GM12878 (cell line): ENCODE measurements around the gene ENDOV. TPM values are rescaled to one million over a fixed set of nuclear protein-coding genes. Genes with fewer than 3 reads are reported as not detected.

Source experiments
- CHD2 ChIP-seq: IDR thresholded peaks from 2 replicates; pipeline ENCODE4 v1.6.1; 2011; ENCODE audit warnings: low read depth, low read length, improper control_type of control experiment, borderline replicate concordance
- DPF2 ChIP-seq: fragments of 450-650 bp; IDR thresholded peaks from 2 replicates; pipeline ENCODE4 v1.6.1; 2017; ENCODE audit warnings: mild to moderate bottlenecking
- IRF4 ChIP-seq: IDR thresholded peaks from 2 replicates; pipeline ENCODE4 v1.6.1; 2011; ENCODE audit warnings: low read depth, low read length
- JUNB ChIP-seq: IDR thresholded peaks from 2 replicates; pipeline ENCODE4 v1.6.1; 2016; ENCODE audit warnings: antibody characterized with exemption, mild to moderate bottlenecking
- KDM1A ChIP-seq: fragments of 200-600 bp; sonication (generic); IDR thresholded peaks from 2 replicates; pipeline ENCODE4 v1.6.1; 2016; ENCODE audit warnings: borderline replicate concordance
- MYB ChIP-seq: fragments of 150-350 bp; IDR thresholded peaks from 2 replicates; pipeline ENCODE4 v1.6.1; 2014; ENCODE audit warnings: mild to moderate bottlenecking, low read depth, low read length, borderline replicate concordance
- NBN ChIP-seq: fragments of 450-650 bp; IDR thresholded peaks from 2 replicates; pipeline ENCODE4 v1.6.1; 2016
- NFYB ChIP-seq: IDR thresholded peaks from 2 replicates; pipeline ENCODE4 v1.6.1; 2011; ENCODE audit warnings: low read depth, mild to moderate bottlenecking, low read length, improper control_type of control experiment, moderate library complexity; ENCODE audit not compliant: insufficient read depth
- RB1 ChIP-seq: fragments of 450-650 bp; formaldehyde crosslinking; IDR thresholded peaks from 2 replicates; pipeline ENCODE4 v1.6.1; 2017; ENCODE audit warnings: mild to moderate bottlenecking, borderline replicate concordance
- RFX5 ChIP-seq: IDR thresholded peaks from 2 replicates; pipeline ENCODE4 v1.6.1; 2011; ENCODE audit warnings: low read depth, low read length, improper control_type of control experiment
- RUNX3 ChIP-seq: IDR thresholded peaks from 2 replicates; pipeline ENCODE4 v1.6.1; 2012; ENCODE audit warnings: low read length, inconsistent platforms
- STAT1 ChIP-seq: fragments of 450-650 bp; conservative IDR thresholded peaks from 2 replicates; pipeline ENCODE4 v1.6.1; 2014; ENCODE audit warnings: antibody characterized with exemption, mild to moderate bottlenecking
- TAF1 ChIP-seq: IDR thresholded peaks from 2 replicates; pipeline ENCODE4 v1.6.1; 2011; ENCODE audit warnings: mild to moderate bottlenecking, low read depth, low read length, borderline replicate concordance
- YBX1 ChIP-seq: fragments of 450-650 bp; IDR thresholded peaks from 2 replicates; pipeline ENCODE4 v1.6.1; 2016; ENCODE audit warnings: antibody characterized with exemption
- ZNF217 ChIP-seq: fragments of 450-650 bp; IDR thresholded peaks from 2 replicates; pipeline ENCODE4 v1.6.1; 2017; ENCODE audit warnings: antibody characterized with exemption, mild to moderate bottlenecking
- polyA plus RNA-seq, 11 experiments: library from polyadenylated mRNA; depleted of rRNA in 4 of 11; unstranded in 6 of 11; stranded (reverse) in 5 of 11; fragments of >200 nt; fragmentation: Nextera tagmentation in 4 of 11; fragmentation: Illumina TruSeq in 1 of 11; extraction: Ambion mirVana in 4 of 11; extraction: Trizol in 1 of 11; gene quantifications; 1 replicate in 1 of 11; 2 replicates in 10 of 11; pipeline versions ENCODE4 v1.2.1 to v1.2.3, GENCODE V29; 2011 to 2016; ENCODE audit warnings: inconsistent platforms in 2 of 11, missing spikeins in 2 of 11, low read depth in 1 of 11
- total RNA-seq, 4 experiments: library from RNA; depleted of rRNA in 3 of 4; stranded (reverse); fragments of >200 nt in 3 of 4; fragmentation: Illumina TruSeq in 1 of 4; extraction: Trizol in 1 of 4; gene quantifications; 2 replicates each; pipeline versions ENCODE4 v1.2.1 to v1.2.3, GENCODE V29; 2013 to 2021
- TF ChIP-seq, protein P1 (sequence below): IDR thresholded peaks from 2 replicates; pipeline ENCODE4 v1.6.1; 2012; ENCODE audit warnings: low read length, inconsistent platforms
- TF ChIP-seq, protein P2 (sequence below): IDR thresholded peaks from 2 replicates; pipeline ENCODE4 v1.6.1; 2011; ENCODE audit warnings: low read depth, low read length, improper control_type of control experiment, borderline replicate concordance
- TF ChIP-seq, protein P3 (sequence below): fragments of 450-650 bp; IDR thresholded peaks from 2 replicates; pipeline ENCODE4 v1.6.1; 2014; ENCODE audit warnings: mild to moderate bottlenecking
- TF ChIP-seq, protein P4 (sequence below): IDR thresholded peaks from 2 replicates; pipeline ENCODE4 v1.6.1; 2012; ENCODE audit warnings: low read depth, low read length, improper control_type of control experiment
- TF ChIP-seq, protein P5 (sequence below): fragments of 450-650 bp; IDR thresholded peaks from 2 replicates; pipeline ENCODE4 v1.6.1; 2017; ENCODE audit warnings: low read depth, mild to moderate bottlenecking, moderate library complexity
- TF ChIP-seq, protein P6 (sequence below): IDR thresholded peaks from 2 replicates; pipeline ENCODE4 v1.6.1; 2011; ENCODE audit warnings: borderline replicate concordance, low read depth, mild to moderate bottlenecking, moderate library complexity, mixed read lengths, low read length; ENCODE audit not compliant: insufficient read depth; ENCODE audit errors: extremely low read length

ENDOV gene
- total and polyA plus RNA-seq, 10 of the 15 experiments (the other 5 are each of a cell fraction or from before 2014, with no cell fraction given), result 0.63 to 11.9 (median 8.1) TPM

DNA sequence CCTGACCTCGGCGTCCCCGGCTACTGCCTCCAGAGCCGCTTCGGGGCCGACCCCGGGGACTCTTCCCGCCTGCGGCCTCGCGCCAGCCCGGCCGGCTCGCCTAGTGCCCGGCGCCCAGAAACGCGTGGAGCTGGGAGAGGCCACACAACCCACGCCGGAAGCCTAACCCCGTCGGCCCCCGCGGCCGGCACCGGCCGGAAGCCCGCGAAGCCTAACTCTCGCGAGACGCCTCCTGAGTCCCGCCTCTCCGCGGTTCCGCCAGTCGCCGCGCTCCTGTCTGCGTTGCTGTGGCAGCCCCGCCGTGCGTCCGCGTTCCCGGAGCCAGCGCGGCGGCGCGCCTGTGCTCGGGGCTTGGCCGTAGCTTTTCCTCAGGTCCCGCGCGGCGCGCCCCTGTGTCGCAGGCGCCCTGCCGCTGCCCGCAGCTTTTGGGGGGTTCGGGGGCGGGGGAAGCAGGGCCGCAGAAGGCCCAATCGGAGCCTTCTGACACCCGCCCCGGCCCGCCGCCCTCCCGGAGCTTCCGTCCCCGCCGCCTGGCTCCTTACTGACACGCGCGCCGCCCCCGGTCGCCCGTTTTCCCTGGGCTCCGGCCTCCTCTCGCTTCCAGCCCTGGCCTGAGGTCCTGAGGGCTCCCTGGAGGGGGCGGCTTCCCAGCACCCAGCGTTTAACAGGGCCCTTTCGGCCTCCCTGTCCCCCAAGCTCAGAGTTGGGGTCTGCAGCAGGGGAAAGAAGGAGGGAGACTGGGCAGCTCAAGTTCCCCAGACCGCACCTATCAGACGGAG is 39.8 kb downstream of the ENDOV start (continued):
- TF ChIP-seq, protein P1, sequence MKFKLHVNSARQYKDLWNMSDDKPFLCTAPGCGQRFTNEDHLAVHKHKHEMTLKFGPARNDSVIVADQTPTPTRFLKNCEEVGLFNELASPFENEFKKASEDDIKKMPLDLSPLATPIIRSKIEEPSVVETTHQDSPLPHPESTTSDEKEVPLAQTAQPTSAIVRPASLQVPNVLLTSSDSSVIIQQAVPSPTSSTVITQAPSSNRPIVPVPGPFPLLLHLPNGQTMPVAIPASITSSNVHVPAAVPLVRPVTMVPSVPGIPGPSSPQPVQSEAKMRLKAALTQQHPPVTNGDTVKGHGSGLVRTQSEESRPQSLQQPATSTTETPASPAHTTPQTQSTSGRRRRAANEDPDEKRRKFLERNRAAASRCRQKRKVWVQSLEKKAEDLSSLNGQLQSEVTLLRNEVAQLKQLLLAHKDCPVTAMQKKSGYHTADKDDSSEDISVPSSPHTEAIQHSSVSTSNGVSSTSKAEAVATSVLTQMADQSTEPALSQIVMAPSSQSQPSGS, result no peak
- TF ChIP-seq, protein P2, sequence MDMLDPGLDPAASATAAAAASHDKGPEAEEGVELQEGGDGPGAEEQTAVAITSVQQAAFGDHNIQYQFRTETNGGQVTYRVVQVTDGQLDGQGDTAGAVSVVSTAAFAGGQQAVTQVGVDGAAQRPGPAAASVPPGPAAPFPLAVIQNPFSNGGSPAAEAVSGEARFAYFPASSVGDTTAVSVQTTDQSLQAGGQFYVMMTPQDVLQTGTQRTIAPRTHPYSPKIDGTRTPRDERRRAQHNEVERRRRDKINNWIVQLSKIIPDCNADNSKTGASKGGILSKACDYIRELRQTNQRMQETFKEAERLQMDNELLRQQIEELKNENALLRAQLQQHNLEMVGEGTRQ, result no peak
- TF ChIP-seq KDM1A, result no peak
- peak; percentile 41; the same call in 1 of the 2 replicates for TF ChIP-seq ZNF217
- TF ChIP-seq RB1, result peak; percentile 64; the same call in 1 of the 2 replicates
- peak; percentile 8; the same call in 1 of the 2 replicates for TF ChIP-seq NFYB
- TF ChIP-seq RFX5, result 0 out of 2 replicates have a peak, but pooled peaks have one; percentile 65
- TF ChIP-seq JUNB, result no peak
- TF ChIP-seq CHD2, result peak; percentile 100
- peak; percentile 55 for TF ChIP-seq NBN
- peak; percentile 86 for TF ChIP-seq TAF1
- TF ChIP-seq, protein P3, sequence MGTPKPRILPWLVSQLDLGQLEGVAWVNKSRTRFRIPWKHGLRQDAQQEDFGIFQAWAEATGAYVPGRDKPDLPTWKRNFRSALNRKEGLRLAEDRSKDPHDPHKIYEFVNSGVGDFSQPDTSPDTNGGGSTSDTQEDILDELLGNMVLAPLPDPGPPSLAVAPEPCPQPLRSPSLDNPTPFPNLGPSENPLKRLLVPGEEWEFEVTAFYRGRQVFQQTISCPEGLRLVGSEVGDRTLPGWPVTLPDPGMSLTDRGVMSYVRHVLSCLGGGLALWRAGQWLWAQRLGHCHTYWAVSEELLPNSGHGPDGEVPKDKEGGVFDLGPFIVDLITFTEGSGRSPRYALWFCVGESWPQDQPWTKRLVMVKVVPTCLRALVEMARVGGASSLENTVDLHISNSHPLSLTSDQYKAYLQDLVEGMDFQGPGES, result no peak
- no peak for TF ChIP-seq STAT1
- TF ChIP-seq IRF4, result no peak
- TF ChIP-seq, protein P4, sequence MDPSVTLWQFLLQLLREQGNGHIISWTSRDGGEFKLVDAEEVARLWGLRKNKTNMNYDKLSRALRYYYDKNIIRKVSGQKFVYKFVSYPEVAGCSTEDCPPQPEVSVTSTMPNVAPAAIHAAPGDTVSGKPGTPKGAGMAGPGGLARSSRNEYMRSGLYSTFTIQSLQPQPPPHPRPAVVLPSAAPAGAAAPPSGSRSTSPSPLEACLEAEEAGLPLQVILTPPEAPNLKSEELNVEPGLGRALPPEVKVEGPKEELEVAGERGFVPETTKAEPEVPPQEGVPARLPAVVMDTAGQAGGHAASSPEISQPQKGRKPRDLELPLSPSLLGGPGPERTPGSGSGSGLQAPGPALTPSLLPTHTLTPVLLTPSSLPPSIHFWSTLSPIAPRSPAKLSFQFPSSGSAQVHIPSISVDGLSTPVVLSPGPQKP, result peak; percentile 82
- no peak for TF ChIP-seq MYB
- no peak for TF ChIP-seq YBX1
- TF ChIP-seq, protein P5, sequence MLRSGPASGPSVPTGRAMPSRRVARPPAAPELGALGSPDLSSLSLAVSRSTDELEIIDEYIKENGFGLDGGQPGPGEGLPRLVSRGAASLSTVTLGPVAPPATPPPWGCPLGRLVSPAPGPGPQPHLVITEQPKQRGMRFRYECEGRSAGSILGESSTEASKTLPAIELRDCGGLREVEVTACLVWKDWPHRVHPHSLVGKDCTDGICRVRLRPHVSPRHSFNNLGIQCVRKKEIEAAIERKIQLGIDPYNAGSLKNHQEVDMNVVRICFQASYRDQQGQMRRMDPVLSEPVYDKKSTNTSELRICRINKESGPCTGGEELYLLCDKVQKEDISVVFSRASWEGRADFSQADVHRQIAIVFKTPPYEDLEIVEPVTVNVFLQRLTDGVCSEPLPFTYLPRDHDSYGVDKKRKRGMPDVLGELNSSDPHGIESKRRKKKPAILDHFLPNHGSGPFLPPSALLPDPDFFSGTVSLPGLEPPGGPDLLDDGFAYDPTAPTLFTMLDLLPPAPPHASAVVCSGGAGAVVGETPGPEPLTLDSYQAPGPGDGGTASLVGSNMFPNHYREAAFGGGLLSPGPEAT, result no peak
- TF ChIP-seq, protein P6, sequence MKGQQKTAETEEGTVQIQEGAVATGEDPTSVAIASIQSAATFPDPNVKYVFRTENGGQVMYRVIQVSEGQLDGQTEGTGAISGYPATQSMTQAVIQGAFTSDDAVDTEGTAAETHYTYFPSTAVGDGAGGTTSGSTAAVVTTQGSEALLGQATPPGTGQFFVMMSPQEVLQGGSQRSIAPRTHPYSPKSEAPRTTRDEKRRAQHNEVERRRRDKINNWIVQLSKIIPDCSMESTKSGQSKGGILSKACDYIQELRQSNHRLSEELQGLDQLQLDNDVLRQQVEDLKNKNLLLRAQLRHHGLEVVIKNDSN, result no peak
- TF ChIP-seq DPF2, result peak; percentile 57; the same call in 1 of the 2 replicates
- no peak; the same call in 1 of the 2 replicates for TF ChIP-seq RUNX3
